ENCODE measurements around the gene PPP1R9A.

Gene PPP1R9A

DNA sequence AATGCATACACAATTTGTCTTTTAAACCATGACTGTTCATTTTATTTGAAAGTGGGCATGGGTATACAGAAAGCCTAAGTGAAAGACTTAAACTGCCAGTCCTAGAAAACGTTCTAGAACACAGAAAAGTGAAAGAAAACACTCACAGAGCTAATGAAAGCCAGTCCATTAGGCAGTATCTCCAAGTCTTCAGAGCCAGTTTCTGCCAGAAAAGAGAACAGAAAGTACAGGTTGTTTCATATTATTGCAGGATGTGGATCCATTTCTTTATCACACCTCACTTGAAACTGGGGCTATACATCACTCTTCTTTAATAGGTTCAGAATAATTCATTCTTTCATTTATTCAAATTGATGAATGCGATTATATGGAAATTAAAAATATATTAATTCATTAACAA, 409.2 kb downstream of the PPP1R9A start:
- no peak for ATAC-seq
- TF ChIP-seq ISL1 (CRISPR knock-in tag; IDR thresholded peaks at IDR 0.05): no peak
- TF ChIP-seq ZFP30 (CRISPR knock-in tag; IDR thresholded peaks at IDR 0.05): no peak
- TF ChIP-seq, protein P1, sequence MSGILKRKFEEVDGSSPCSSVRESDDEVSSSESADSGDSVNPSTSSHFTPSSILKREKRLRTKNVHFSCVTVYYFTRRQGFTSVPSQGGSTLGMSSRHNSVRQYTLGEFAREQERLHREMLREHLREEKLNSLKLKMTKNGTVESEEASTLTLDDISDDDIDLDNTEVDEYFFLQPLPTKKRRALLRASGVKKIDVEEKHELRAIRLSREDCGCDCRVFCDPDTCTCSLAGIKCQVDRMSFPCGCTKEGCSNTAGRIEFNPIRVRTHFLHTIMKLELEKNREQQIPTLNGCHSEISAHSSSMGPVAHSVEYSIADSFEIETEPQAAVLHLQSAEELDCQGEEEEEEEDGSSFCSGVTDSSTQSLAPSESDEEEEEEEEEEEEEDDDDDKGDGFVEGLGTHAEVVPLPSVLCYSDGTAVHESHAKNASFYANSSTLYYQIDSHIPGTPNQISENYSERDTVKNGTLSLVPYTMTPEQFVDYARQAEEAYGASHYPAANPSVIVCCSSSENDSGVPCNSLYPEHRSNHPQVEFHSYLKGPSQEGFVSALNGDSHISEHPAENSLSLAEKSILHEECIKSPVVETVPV (CRISPR knock-in tag; IDR thresholded peaks at IDR 0.05): no peak
- no peak for TF ChIP-seq TCF4 (CRISPR knock-in tag; IDR thresholded peaks at IDR 0.05; ENCODE audit: borderline replicate concordance)
- no peak for TF ChIP-seq ZFP3 (CRISPR knock-in tag; IDR thresholded peaks at IDR 0.05)
- TF ChIP-seq ZC3H10 (CRISPR knock-in tag; IDR thresholded peaks at IDR 0.05): no peak
- TF ChIP-seq, protein P2, sequence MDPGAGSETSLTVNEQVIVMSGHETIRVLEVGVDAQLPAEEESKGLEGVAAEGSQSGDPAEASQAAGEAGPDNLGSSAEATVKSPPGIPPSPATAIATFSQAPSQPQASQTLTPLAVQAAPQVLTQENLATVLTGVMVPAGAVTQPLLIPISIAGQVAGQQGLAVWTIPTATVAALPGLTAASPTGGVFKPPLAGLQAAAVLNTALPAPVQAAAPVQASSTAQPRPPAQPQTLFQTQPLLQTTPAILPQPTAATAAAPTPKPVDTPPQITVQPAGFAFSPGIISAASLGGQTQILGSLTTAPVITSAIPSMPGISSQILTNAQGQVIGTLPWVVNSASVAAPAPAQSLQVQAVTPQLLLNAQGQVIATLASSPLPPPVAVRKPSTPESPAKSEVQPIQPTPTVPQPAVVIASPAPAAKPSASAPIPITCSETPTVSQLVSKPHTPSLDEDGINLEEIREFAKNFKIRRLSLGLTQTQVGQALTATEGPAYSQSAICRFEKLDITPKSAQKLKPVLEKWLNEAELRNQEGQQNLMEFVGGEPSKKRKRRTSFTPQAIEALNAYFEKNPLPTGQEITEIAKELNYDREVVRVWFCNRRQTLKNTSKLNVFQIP (CRISPR knock-in tag; IDR thresholded peaks at IDR 0.05; ENCODE audit: borderline replicate concordance, low read depth): no peak
- TF ChIP-seq, protein P3, sequence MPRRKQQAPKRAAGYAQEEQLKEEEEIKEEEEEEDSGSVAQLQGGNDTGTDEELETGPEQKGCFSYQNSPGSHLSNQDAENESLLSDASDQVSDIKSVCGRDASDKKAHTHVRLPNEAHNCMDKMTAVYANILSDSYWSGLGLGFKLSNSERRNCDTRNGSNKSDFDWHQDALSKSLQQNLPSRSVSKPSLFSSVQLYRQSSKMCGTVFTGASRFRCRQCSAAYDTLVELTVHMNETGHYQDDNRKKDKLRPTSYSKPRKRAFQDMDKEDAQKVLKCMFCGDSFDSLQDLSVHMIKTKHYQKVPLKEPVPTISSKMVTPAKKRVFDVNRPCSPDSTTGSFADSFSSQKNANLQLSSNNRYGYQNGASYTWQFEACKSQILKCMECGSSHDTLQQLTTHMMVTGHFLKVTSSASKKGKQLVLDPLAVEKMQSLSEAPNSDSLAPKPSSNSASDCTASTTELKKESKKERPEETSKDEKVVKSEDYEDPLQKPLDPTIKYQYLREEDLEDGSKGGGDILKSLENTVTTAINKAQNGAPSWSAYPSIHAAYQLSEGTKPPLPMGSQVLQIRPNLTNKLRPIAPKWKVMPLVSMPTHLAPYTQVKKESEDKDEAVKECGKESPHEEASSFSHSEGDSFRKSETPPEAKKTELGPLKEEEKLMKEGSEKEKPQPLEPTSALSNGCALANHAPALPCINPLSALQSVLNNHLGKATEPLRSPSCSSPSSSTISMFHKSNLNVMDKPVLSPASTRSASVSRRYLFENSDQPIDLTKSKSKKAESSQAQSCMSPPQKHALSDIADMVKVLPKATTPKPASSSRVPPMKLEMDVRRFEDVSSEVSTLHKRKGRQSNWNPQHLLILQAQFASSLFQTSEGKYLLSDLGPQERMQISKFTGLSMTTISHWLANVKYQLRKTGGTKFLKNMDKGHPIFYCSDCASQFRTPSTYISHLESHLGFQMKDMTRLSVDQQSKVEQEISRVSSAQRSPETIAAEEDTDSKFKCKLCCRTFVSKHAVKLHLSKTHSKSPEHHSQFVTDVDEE (CRISPR knock-in tag; IDR thresholded peaks at IDR 0.05): no peak
- no peak for TF ChIP-seq ZNF565 (CRISPR knock-in tag; conservative IDR thresholded peaks at IDR 0.05; ENCODE audit: low read depth)
- TF ChIP-seq PPARA (CRISPR knock-in tag; IDR thresholded peaks at IDR 0.05; ENCODE audit: borderline replicate concordance): no peak
- no peak for TF ChIP-seq BACH2 (CRISPR knock-in tag; IDR thresholded peaks at IDR 0.05; ENCODE audit: borderline replicate concordance)
- TF ChIP-seq RARB (CRISPR knock-in tag; IDR thresholded peaks at IDR 0.05): no peak
- TF ChIP-seq, protein P4, sequence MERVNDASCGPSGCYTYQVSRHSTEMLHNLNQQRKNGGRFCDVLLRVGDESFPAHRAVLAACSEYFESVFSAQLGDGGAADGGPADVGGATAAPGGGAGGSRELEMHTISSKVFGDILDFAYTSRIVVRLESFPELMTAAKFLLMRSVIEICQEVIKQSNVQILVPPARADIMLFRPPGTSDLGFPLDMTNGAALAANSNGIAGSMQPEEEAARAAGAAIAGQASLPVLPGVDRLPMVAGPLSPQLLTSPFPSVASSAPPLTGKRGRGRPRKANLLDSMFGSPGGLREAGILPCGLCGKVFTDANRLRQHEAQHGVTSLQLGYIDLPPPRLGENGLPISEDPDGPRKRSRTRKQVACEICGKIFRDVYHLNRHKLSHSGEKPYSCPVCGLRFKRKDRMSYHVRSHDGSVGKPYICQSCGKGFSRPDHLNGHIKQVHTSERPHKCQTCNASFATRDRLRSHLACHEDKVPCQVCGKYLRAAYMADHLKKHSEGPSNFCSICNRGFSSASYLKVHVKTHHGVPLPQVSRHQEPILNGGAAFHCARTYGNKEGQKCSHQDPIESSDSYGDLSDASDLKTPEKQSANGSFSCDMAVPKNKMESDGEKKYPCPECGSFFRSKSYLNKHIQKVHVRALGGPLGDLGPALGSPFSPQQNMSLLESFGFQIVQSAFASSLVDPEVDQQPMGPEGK (CRISPR knock-in tag; IDR thresholded peaks at IDR 0.05; ENCODE audit: borderline replicate concordance): no peak
- TF ChIP-seq, protein P5, sequence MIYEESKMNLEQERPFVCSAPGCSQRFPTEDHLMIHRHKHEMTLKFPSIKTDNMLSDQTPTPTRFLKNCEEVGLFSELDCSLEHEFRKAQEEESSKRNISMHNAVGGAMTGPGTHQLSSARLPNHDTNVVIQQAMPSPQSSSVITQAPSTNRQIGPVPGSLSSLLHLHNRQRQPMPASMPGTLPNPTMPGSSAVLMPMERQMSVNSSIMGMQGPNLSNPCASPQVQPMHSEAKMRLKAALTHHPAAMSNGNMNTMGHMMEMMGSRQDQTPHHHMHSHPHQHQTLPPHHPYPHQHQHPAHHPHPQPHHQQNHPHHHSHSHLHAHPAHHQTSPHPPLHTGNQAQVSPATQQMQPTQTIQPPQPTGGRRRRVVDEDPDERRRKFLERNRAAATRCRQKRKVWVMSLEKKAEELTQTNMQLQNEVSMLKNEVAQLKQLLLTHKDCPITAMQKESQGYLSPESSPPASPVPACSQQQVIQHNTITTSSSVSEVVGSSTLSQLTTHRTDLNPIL (CRISPR knock-in tag; IDR thresholded peaks at IDR 0.05; ENCODE audit: low read depth): no peak
- no peak for TF ChIP-seq ESRRG (CRISPR knock-in tag; IDR thresholded peaks at IDR 0.05)
- no peak for TF ChIP-seq SNAI2 (CRISPR knock-in tag; IDR thresholded peaks at IDR 0.05)
- no peak for TF ChIP-seq ARNTL (CRISPR knock-in tag; IDR thresholded peaks at IDR 0.05; ENCODE audit: borderline replicate concordance, low read depth)
- no peak for TF ChIP-seq ZNF70 (CRISPR knock-in tag; IDR thresholded peaks at IDR 0.05)
- TF ChIP-seq GLIS3 (CRISPR knock-in tag; IDR thresholded peaks at IDR 0.05): no peak

DNA sequence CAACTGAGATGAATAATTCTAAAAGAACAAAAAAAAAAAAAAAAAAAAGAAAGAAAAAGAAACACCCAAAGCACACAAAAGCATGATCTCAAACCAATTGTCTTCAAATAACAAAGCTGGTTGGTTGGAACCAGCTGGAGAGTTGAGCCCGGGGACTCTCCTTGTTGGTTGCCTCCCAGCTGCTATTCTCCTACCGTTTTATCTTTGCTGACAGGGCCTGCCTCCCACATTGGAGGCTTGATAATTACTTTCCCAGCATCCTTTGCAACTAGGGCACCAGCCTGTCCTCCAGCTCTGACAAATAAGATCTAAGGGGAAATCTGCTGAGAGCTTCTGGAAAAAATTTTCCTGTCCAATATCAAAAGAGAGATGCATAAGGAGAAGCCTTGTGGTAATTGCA, 410.2 kb downstream of the PPP1R9A start:
- no peak for ATAC-seq
- TF ChIP-seq ZNF565 (CRISPR knock-in tag; conservative IDR thresholded peaks at IDR 0.05; ENCODE audit: low read depth) (no peak), CSDC2 (CRISPR knock-in tag; IDR thresholded peaks at IDR 0.05) (no peak), ARNTL (CRISPR knock-in tag; IDR thresholded peaks at IDR 0.05; ENCODE audit: borderline replicate concordance, low read depth) (no peak), TOX (CRISPR knock-in tag; IDR thresholded peaks at IDR 0.05; ENCODE audit: borderline replicate concordance) (no peak), RARB (CRISPR knock-in tag; IDR thresholded peaks at IDR 0.05) (no peak), ISL1 (CRISPR knock-in tag; IDR thresholded peaks at IDR 0.05) (no peak), ESRRG (CRISPR knock-in tag; IDR thresholded peaks at IDR 0.05) (no peak), TCF4 (CRISPR knock-in tag; IDR thresholded peaks at IDR 0.05; ENCODE audit: borderline replicate concordance) (no peak)
- TF ChIP-seq, protein P2 (CRISPR knock-in tag; IDR thresholded peaks at IDR 0.05; ENCODE audit: borderline replicate concordance, low read depth): no peak
- TF ChIP-seq, protein P5 (CRISPR knock-in tag; IDR thresholded peaks at IDR 0.05; ENCODE audit: low read depth): no peak
- TF ChIP-seq, protein P4 (CRISPR knock-in tag; IDR thresholded peaks at IDR 0.05; ENCODE audit: borderline replicate concordance): no peak
- TF ChIP-seq, protein P3 (CRISPR knock-in tag; IDR thresholded peaks at IDR 0.05): no peak

Data from SK-N-SH treated with all-trans-retinoic acid at 6 μM for 48 hours (cell line).